ENCODE measurements around the gene CTSC.

Gene CTSC

GRCh38 chr11:88332851-88333250 is 4.7 kb downstream of the CTSC start:
- Histone ChIP-seq H3K27ac (ENCODE audit: low read depth, low read length) (no peak overlapping the region), H4K20me1 (ENCODE audit: control insufficient read depth, insufficient read depth, low read depth, low read length) (no peaks in the 10 kb centered on the region), H3K27me3 (ENCODE audit: control insufficient read depth, low read length) (no peaks in the 10 kb centered on the region), H3K4me2 (ENCODE audit: low read length) (no peak overlapping the region), H3F3A (ENCODE audit: control insufficient read depth, insufficient read depth) (no peaks in the 10 kb centered on the region), H3K36me3 (ENCODE audit: control insufficient read depth, low read length) (peaks cover 74% of the 10 kb centered on the region), H3K4me1 (ENCODE audit: control insufficient read depth, low read length) (peaks cover 35% of the 10 kb centered on the region), H3K4me3 (ENCODE audit: low read length) (no peak overlapping the region), H3K9me2 (replicated peaks; ENCODE audit: control insufficient read depth, low read length) (no peaks in the 10 kb centered on the region), H3K79me2 (ENCODE audit: control insufficient read depth, low read length) (peaks cover 40% of the 10 kb centered on the region), H3K9me3 (ENCODE audit: control insufficient read depth, insufficient read depth, low read length) (no peaks in the 10 kb centered on the region)
- TF ChIP-seq CTCF (IDR thresholded peaks at IDR 0.05; ENCODE audit: low read depth, low read length, poor library complexity, severe bottlenecking) = no peak
- TF ChIP-seq EZH2phosphoT487 (IDR thresholded peaks at IDR 0.05; ENCODE audit: borderline replicate concordance, low read length) = no peak

- Histone ChIP-seq H3K4me3 (ENCODE audit: low read length) (no peak overlapping the region), H3K4me2 (ENCODE audit: low read length) (no peak overlapping the region), H3K9me2 (replicated peaks; ENCODE audit: control insufficient read depth, low read length) (no peaks in the 10 kb centered on the region), H3K36me3 (ENCODE audit: control insufficient read depth, low read length) (peaks cover 91% of the 10 kb centered on the region), H3K4me1 (ENCODE audit: control insufficient read depth, low read length) (peaks cover 37% of the 10 kb centered on the region), H3K79me2 (ENCODE audit: control insufficient read depth, low read length) (peaks cover 27% of the 10 kb centered on the region), H3K27ac (ENCODE audit: low read depth, low read length) (no peak overlapping the region), H4K20me1 (ENCODE audit: control insufficient read depth, insufficient read depth, low read depth, low read length) (no peaks in the 10 kb centered on the region), H3K9me3 (ENCODE audit: control insufficient read depth, insufficient read depth, low read length) (no peaks in the 10 kb centered on the region), H3K27me3 (ENCODE audit: control insufficient read depth, low read length) (no peaks in the 10 kb centered on the region), H3F3A (ENCODE audit: control insufficient read depth, insufficient read depth) (no peaks in the 10 kb centered on the region)
- TF ChIP-seq EZH2phosphoT487 (IDR thresholded peaks at IDR 0.05; ENCODE audit: borderline replicate concordance, low read length) (no peak), CTCF (IDR thresholded peaks at IDR 0.05; ENCODE audit: low read depth, low read length, poor library complexity, severe bottlenecking) (no peak)
Measured at GRCh38 chr11:88330826-88331428, 6.6 kb downstream of the CTSC start.

GRCh38 chr11:88329563-88330250 is 7.8 kb downstream of the CTSC start:
- Histone ChIP-seq H3F3A (ENCODE audit: control insufficient read depth, insufficient read depth) (no peaks in the 10 kb centered on the region), H3K27ac (ENCODE audit: low read depth, low read length) (no peak overlapping the region), H3K4me2 (ENCODE audit: low read length) (no peak overlapping the region), H3K27me3 (ENCODE audit: control insufficient read depth, low read length) (no peaks in the 10 kb centered on the region), H3K4me3 (ENCODE audit: low read length) (no peak overlapping the region), H3K36me3 (ENCODE audit: control insufficient read depth, low read length) (peaks cover 92% of the 10 kb centered on the region), H3K9me2 (replicated peaks; ENCODE audit: control insufficient read depth, low read length) (no peaks in the 10 kb centered on the region), H4K20me1 (ENCODE audit: control insufficient read depth, insufficient read depth, low read depth, low read length) (no peaks in the 10 kb centered on the region), H3K9me3 (ENCODE audit: control insufficient read depth, insufficient read depth, low read length) (no peaks in the 10 kb centered on the region), H3K79me2 (ENCODE audit: control insufficient read depth, low read length) (peaks cover 19% of the 10 kb centered on the region), H3K4me1 (ENCODE audit: control insufficient read depth, low read length) (peaks cover 25% of the 10 kb centered on the region)
- TF ChIP-seq CTCF (IDR thresholded peaks at IDR 0.05; ENCODE audit: low read depth, low read length, poor library complexity, severe bottlenecking) = no peak
- no peak for TF ChIP-seq EZH2phosphoT487 (IDR thresholded peaks at IDR 0.05; ENCODE audit: borderline replicate concordance, low read length)
